GM18498 (cell line): ENCODE data around the gene BMP15.

ENCODE experiments used
- ATAC-seq: cut with Tn5 transposase; IDR thresholded peaks from one replicate; pipeline ENCODE4 v1.9.1; 2021; ENCODE audit warnings: mild to moderate bottlenecking, moderate library complexity; ENCODE audit not compliant: unreplicated experiment

The BMP15 gene

GRCh38 chrX:50910685-50911176 is at the start of gene BMP15:
TSS of gene BMP15 (plus strand) at chrX:50910735. CDS start at chrX:50910784, 49 bp downstream.
- ATAC-seq: no peak

GRCh38 chrX:50863471-50863870 is 47.1 kb upstream of the BMP15 start:
- no peak for ATAC-seq

- ATAC-seq: no peak
Measured at GRCh38 chrX:50865311-50865710, 45.2 kb upstream of the BMP15 start.

- no peak for ATAC-seq
Measured at GRCh38 chrX:50871922-50872453, 38.5 kb upstream of the BMP15 start.

- ATAC-seq: no peak
Measured at GRCh38 chrX:50874876-50875275, 35.7 kb upstream of the BMP15 start.

- no peak for ATAC-seq
Measured at GRCh38 chrX:50876551-50876950, 34.0 kb upstream of the BMP15 start.

- ATAC-seq: no peak
Measured at GRCh38 chrX:50877310-50877709, 33.2 kb upstream of the BMP15 start.

- ATAC-seq: no peak
Measured at GRCh38 chrX:50881028-50881427, 29.5 kb upstream of the BMP15 start.

- no peak for ATAC-seq
Measured at GRCh38 chrX:50888884-50889283, 21.7 kb upstream of the BMP15 start.

- ATAC-seq: no peak
Measured at GRCh38 chrX:50889582-50889981, 21.0 kb upstream of the BMP15 start.

- no peak for ATAC-seq
Measured at GRCh38 chrX:50893047-50893446, 17.5 kb upstream of the BMP15 start.

- no peak for ATAC-seq
Measured at GRCh38 chrX:50893466-50893865, 17.1 kb upstream of the BMP15 start.

GRCh38 chrX:50905334-50905733 is 5.2 kb upstream of the BMP15 start:
- ATAC-seq: no peak

- no peak for ATAC-seq
Measured at GRCh38 chrX:50913520-50913919, 3.0 kb downstream of the BMP15 start.

GRCh38 chrX:50920132-50920531 is 9.6 kb downstream of the BMP15 start:
- no peak for ATAC-seq

- ATAC-seq: no peak
Measured at GRCh38 chrX:50927127-50927526, 16.6 kb downstream of the BMP15 start.

- ATAC-seq: no peak
Measured at GRCh38 chrX:50941638-50942037, 31.1 kb downstream of the BMP15 start.

GRCh38 chrX:50942471-50942870 is 31.9 kb downstream of the BMP15 start:
- no peak for ATAC-seq

GRCh38 chrX:50952406-50952805 is 41.9 kb downstream of the BMP15 start:
- no peak for ATAC-seq

- ATAC-seq: no peak
Measured at GRCh38 chrX:50953832-50954231, 43.3 kb downstream of the BMP15 start.

- ATAC-seq: no peak
Measured at GRCh38 chrX:50962156-50962555, 51.6 kb downstream of the BMP15 start.

GRCh38 chrX:50963842-50964241 is 53.3 kb downstream of the BMP15 start:
- ATAC-seq: no peak
